ENCODE data around the gene TMA7.

DNA sequence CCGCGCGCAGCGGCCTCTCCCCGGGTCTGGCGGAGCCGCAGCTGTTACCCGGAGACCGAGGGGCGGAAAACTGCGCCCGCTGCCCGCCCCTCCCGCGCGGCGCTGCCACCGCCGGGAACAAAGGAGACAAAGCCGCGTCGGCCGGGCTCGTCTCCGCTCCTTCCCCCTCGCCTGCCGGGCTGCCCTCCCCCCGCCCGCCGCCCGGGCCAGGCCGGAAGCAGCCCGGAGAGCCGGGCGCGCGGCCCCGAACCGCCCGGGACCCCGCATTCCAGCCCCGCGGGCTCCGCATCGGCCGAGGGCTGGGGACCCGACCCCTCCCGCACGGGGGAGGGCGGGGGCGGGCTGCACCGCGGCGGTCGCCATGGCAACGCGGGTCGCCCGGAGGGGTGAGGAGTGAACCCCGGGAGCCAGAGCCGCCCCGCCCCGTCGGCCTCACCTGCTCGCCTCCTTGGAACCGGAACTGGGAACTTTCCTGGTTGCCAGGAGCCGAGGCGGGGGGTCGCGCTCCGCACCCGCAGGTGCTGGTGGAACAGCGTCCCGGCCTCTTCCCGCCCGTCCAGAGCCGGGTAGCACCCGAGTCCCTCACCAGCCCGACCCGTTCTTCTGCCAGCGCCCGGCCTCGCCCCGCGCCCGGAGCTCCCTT lies 10.6 kb upstream of the TMA7 start:
- TF ChIP-seq POLR2AphosphoS5 (IDR thresholded peaks at IDR 0.05), result no peak
- TF ChIP-seq, protein P1, sequence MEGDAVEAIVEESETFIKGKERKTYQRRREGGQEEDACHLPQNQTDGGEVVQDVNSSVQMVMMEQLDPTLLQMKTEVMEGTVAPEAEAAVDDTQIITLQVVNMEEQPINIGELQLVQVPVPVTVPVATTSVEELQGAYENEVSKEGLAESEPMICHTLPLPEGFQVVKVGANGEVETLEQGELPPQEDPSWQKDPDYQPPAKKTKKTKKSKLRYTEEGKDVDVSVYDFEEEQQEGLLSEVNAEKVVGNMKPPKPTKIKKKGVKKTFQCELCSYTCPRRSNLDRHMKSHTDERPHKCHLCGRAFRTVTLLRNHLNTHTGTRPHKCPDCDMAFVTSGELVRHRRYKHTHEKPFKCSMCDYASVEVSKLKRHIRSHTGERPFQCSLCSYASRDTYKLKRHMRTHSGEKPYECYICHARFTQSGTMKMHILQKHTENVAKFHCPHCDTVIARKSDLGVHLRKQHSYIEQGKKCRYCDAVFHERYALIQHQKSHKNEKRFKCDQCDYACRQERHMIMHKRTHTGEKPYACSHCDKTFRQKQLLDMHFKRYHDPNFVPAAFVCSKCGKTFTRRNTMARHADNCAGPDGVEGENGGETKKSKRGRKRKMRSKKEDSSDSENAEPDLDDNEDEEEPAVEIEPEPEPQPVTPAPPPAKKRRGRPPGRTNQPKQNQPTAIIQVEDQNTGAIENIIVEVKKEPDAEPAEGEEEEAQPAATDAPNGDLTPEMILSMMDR (IDR thresholded peaks at IDR 0.05), result no peak
